ENCODE data around the gene KHSRP. TPM values are rescaled to one million over a fixed set of nuclear protein-coding genes. Genes with fewer than 3 reads are reported as not detected.

The KHSRP gene
- total RNA-seq, 1 experiment from 2014 or later = 160 TPM

Small RNA genes within 50 kb of the gene (small RNA-seq; reads per million reads assigned to genes)
- gene MIR6790 (not detected), gene MIR6885 (not detected)

Other genes starting within 250 kb of the KHSRP start
- gene MLLT1, start 144.8 kb downstream of the KHSRP start, total RNA-seq (2014; rRNA removed; shearing (Covaris generic)) = 22.5 and 27.4 TPM in 2 replicates
- not detected in 2 replicates for gene ACER1, start 91.2 kb downstream of the KHSRP start, total RNA-seq (2014; rRNA removed; shearing (Covaris generic))
- 114 and 124 TPM in 2 replicates for gene CLPP, start 63.3 kb downstream of the KHSRP start, total RNA-seq (2014; rRNA removed; shearing (Covaris generic))
- gene ALKBH7, start 52.0 kb downstream of the KHSRP start, total RNA-seq (2014; rRNA removed; shearing (Covaris generic)) = 52.4 and 61.2 TPM in 2 replicates
- gene PSPN, start 48.9 kb downstream of the KHSRP start, total RNA-seq (2014; rRNA removed; shearing (Covaris generic)) = 0.28 and 0.47 TPM in 2 replicates
- 37.0 and 40.9 TPM in 2 replicates for gene GTF2F1, start 31.6 kb downstream of the KHSRP start, total RNA-seq (2014; rRNA removed; shearing (Covaris generic))
- 0.08 and 0.13 TPM in 2 replicates for gene SLC25A41, start 9.0 kb upstream of the KHSRP start, total RNA-seq (2014; rRNA removed; shearing (Covaris generic))
- 49.8 and 82.5 TPM in 2 replicates for gene SLC25A23, start 35.0 kb upstream of the KHSRP start, total RNA-seq (2014; rRNA removed; shearing (Covaris generic))
- gene CRB3, start 39.5 kb upstream of the KHSRP start, total RNA-seq (2014; rRNA removed; shearing (Covaris generic)) = 91.6 and 101 TPM in 2 replicates
- gene DENND1C, start 57.0 kb upstream of the KHSRP start, total RNA-seq (2014; rRNA removed; shearing (Covaris generic)) = not detected in 2 replicates
- not detected in 2 replicates for gene TUBB4A, start 77.5 kb upstream of the KHSRP start, total RNA-seq (2014; rRNA removed; shearing (Covaris generic))
- 3.0 and 3.1 TPM in 2 replicates for gene TNFSF9, start 106.2 kb upstream of the KHSRP start, total RNA-seq (2014; rRNA removed; shearing (Covaris generic))
- not detected in 2 replicates for gene CD70, start 166.3 kb upstream of the KHSRP start, total RNA-seq (2014; rRNA removed; shearing (Covaris generic))
- gene TNFSF14, start 245.3 kb upstream of the KHSRP start, total RNA-seq (2014; rRNA removed; shearing (Covaris generic)) = not detected in 2 replicates

All from HT-29 (cell line).